ENCODE measurements around the gene ZNF664. TPM values are rescaled to one million over a fixed set of nuclear protein-coding genes. Genes with fewer than 3 reads are reported as not detected.

ZNF664 gene
- total RNA-seq, 2 experiments from 2014 or later, result 46.4 to 48.3 TPM

DNA sequence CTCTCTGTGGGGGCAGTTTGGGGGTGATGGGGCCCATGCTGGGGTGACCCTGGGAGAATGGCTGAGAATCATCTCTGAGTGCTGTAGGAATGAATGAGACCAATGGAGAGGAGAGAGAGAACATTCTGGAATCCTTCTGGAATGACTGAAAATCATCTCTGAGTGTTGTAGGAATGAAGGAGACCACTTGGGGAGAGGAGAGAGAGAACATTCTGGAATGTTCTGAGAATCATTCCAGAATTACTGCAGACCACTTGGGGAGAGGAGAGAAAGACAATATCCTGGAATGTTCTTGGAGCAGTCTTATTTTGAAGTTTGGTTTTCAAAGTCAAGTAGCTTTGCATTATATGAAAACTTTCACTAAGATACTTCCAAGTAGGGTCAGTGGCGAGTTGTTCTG lies 64.3 kb downstream of the ZNF664 start:
- no peak overlapping the region for H3K4me3 Mint-ChIP-seq
- no peak for ATAC-seq
- no peaks in the 10 kb centered on the region for H3K4me1 Mint-ChIP-seq
- ChIA-PET POLR2A (no interaction called here), CTCF (interaction anchor here (0.6 to 2.4 kb wide), 10 partner anchors 9 to 734 kb away, joined by 3 to 14 read pairs (median 4); no protein-coding TSS in a partner anchor)
- DNase-seq, result no peak
- H3K36me3 Mint-ChIP-seq (ENCODE audit: low read depth), result no peaks in the 10 kb centered on the region
- no peaks in the 10 kb centered on the region for H3K9me3 Mint-ChIP-seq (ENCODE audit: low read depth)
- intact Hi-C loops (cut with DNase I, micrococcal nuclease), result loop anchor here (2.0 kb wide), 1 partner anchor 861 kb away; no protein-coding TSS in a partner anchor
- no peak overlapping the region for H3K27ac Mint-ChIP-seq
- peaks cover 4% of the 10 kb centered on the region for H3K27me3 Mint-ChIP-seq

DNA sequence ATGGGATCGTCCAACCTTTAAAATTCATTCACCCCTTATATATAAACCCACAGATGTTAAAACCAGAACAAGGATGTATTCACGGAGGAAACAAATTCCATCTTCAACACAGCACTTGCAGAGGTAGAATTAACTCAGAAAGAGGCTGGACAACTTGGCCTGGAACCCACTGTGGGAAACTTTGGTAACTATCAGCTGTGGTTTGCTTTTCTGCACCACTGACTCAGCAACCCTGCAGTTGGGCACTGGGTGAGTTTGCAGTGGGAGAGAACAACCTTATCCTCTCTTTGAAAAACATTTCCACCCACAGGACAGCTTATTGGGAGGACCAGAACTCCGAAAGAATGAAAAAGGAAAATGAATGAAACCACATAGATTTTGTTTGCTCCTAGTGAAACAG lies 66.3 kb downstream of the ZNF664 start:
- intact Hi-C loops (cut with DNase I, micrococcal nuclease), result no loop called here
- peaks cover 6% of the 10 kb centered on the region for H3K4me1 Mint-ChIP-seq
- no peaks in the 10 kb centered on the region for H3K36me3 Mint-ChIP-seq (ENCODE audit: low read depth)
- POLR2A ChIA-PET, result no interaction called here
- ATAC-seq, result no peak
- no peak overlapping the region for H3K4me3 Mint-ChIP-seq
- H3K27ac Mint-ChIP-seq, result no peak overlapping the region
- peaks cover 4% of the 10 kb centered on the region for H3K27me3 Mint-ChIP-seq
- CTCF ChIA-PET, result interaction anchor here (0.6 to 1.4 kb wide), 7 partner anchors 21 to 876 kb away, joined by 3 to 5 read pairs (median 3); no protein-coding TSS in a partner anchor
- no peaks in the 10 kb centered on the region for H3K9me3 Mint-ChIP-seq (ENCODE audit: low read depth)
- DNase-seq, result no peak

DNA sequence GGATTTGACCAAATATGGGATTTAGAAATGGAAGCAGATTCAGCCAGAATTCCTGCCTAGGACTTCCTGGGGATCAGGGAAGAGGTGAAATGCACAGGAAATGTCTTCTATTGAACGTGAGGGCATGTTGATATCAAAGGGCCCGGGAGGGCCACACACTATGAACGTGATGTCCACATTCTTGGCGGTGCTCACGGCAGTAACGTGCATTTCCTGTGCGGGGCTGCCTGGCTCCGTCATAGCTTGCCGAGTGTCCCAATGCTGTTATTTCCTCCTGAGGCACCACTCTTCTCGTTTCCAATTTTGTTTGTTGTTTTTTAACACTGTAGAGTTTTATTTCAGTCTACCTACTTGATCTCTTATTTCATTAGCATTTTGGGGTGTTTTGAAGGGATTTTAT lies 67.3 kb downstream of the ZNF664 start:
- Mint-ChIP-seq H3K36me3 (ENCODE audit: low read depth) (no peaks in the 10 kb centered on the region), H3K4me1 (peaks cover 6% of the 10 kb centered on the region), H3K27ac (no peak overlapping the region), H3K27me3 (peaks cover 4% of the 10 kb centered on the region), H3K9me3 (ENCODE audit: low read depth) (no peaks in the 10 kb centered on the region), H3K4me3 (no peak overlapping the region)
- DNase-seq (no peak), ATAC-seq (no peak)
- intact Hi-C loops (cut with DNase I, micrococcal nuclease), result no loop called here
- ChIA-PET POLR2A (no interaction called here), CTCF (interaction anchor here (0.8 to 1.7 kb wide), 7 partner anchors 8 to 507 kb away, joined by 3 to 5 read pairs (median 4); no protein-coding TSS in a partner anchor)

DNA sequence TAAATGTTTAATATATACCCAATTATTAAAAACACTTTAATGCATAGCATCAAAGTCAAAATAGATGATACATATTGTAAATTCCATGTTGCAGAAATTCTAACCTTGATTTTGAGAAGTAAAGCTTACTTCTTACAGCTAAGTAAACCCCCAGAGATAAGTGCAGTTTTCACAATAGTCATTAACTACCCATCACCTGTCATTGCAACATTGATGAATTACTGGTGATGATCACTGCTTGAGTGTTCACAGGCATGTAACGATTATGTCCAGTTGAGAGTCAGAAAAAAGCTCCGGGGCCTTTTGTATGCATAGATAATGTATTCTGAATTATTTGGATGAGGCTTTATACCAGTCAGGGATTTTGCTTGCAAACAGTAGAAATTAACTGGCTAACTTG lies 67.7 kb downstream of the ZNF664 start:
- Mint-ChIP-seq H3K27ac (no peak overlapping the region), H3K36me3 (ENCODE audit: low read depth) (no peaks in the 10 kb centered on the region), H3K27me3 (peaks cover 4% of the 10 kb centered on the region), H3K4me3 (no peak overlapping the region), H3K4me1 (peaks cover 9% of the 10 kb centered on the region), H3K9me3 (ENCODE audit: low read depth) (no peaks in the 10 kb centered on the region)
- DNase-seq, result no peak
- ATAC-seq, result no peak
- ChIA-PET POLR2A (no interaction called here), CTCF (interaction anchor here (0.6 to 1.7 kb wide), 5 partner anchors 8 to 507 kb away, joined by 3 to 5 read pairs (median 4); no protein-coding TSS in a partner anchor)
- intact Hi-C loops (cut with DNase I, micrococcal nuclease), result no loop called here

DNA sequence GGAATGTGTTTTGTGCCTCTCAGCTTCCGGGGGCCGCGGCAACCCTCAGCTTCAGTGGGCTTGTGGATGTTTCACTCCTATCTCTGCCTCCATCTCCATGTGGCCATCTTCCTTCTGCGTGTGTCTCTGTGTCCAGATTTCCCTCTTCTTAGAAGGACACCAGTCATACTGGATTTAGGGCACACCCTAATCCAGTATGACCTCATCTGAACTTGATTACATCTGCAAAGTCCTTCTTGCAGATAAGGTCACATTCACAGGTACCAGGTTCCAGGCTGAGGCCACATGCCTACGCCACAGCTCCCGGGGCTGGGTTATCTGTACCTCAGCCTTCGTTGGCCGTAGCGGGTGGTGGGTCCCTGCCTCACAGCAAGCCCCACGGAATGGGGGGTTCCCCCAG lies 68.9 kb downstream of the ZNF664 start:
- no peak overlapping the region for H3K27ac Mint-ChIP-seq
- peaks cover 9% of the 10 kb centered on the region for H3K4me1 Mint-ChIP-seq
- CTCF ChIA-PET, result interaction anchor here (1.7 kb wide), 1 partner anchor 9 kb away, joined by 4 read pairs; no protein-coding TSS in a partner anchor

DNA sequence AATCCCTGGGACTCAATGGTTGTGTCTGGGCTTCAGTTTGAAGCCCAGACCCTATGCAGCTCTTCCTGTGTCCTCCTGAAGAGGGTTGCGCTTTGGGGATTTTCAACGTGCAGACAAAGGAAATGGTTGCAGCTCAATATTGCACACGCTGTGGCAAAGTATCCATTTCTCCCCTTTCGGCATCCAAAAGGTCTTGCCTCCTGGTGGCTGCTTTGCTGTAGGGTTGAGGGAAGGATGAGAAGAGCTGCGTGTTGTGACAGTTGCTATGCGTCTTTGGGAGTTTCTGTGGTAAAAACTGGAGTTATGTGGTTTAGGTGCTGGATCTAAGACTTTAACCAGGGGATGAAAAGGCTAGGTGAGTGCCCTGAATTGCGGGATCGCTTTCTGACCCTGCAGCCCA lies 71.0 kb downstream of the ZNF664 start:
- ChIA-PET POLR2A (no interaction called here), CTCF (interaction anchor here (1.4 to 1.6 kb wide), 3 partner anchors 11 to 139 kb away, joined by 3 to 10 read pairs (median 3); no protein-coding TSS in a partner anchor)
- Mint-ChIP-seq H3K4me1 (peaks cover 9% of the 10 kb centered on the region), H3K27ac (no peak overlapping the region), H3K9me3 (ENCODE audit: low read depth) (peaks cover 14% of the 10 kb centered on the region), H3K36me3 (ENCODE audit: low read depth) (peaks cover 3% of the 10 kb centered on the region), H3K27me3 (no peaks in the 10 kb centered on the region), H3K4me3 (no peak overlapping the region)
- intact Hi-C loops (cut with DNase I, micrococcal nuclease), result no loop called here
- no peak for DNase-seq
- ATAC-seq, result no peak

More for the DNA sequence above, 68.9 kb downstream of the ZNF664 start:
- Mint-ChIP-seq H3K9me3 (ENCODE audit: low read depth) (peaks cover 6% of the 10 kb centered on the region), H3K27me3 (peaks cover 2% of the 10 kb centered on the region), H3K4me3 (no peak overlapping the region), H3K36me3 (ENCODE audit: low read depth) (no peaks in the 10 kb centered on the region)
- DNase-seq (no peak), ATAC-seq (no peak)
- POLR2A ChIA-PET, result no interaction called here
- intact Hi-C loops (cut with DNase I, micrococcal nuclease), result no loop called here

DNA sequence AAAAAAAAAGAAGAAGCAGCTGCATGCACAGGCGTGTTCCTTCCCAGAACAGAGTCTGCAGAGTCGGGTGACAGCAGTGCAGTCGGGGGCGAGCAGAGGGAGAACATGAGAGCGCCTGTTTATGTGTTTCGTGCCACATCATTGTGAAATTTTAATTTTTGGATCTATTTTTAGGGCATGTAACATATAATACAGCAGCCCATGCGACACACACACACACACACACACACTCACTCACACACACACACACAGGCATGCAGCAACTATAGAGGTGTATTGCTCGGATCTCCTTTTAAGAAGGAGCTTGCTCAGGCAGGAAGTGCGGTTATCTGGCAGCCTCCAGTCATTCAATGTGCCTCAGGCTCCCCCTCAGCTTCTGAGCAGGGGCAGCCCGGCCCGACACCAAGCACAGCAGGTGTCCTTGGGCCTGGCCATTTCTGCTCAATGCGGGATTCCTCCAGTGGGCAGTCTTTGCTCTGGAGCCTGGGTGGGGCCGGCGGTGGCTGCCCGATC lies 71.8 kb downstream of the ZNF664 start:
- H3K4me1 Mint-ChIP-seq, result peaks cover 9% of the 10 kb centered on the region
- ATAC-seq (peak; percentile 78), DNase-seq (peak; percentile 41)
- H3K9me3 Mint-ChIP-seq (ENCODE audit: low read depth), result peaks cover 19% of the 10 kb centered on the region
- no peak overlapping the region for H3K4me3 Mint-ChIP-seq
- intact Hi-C loops (cut with DNase I, micrococcal nuclease), result no loop called here
- H3K36me3 Mint-ChIP-seq (ENCODE audit: low read depth), result peaks cover 3% of the 10 kb centered on the region
- H3K27me3 Mint-ChIP-seq, result no peaks in the 10 kb centered on the region
- H3K27ac Mint-ChIP-seq, result no peak overlapping the region
- ChIA-PET CTCF (interaction anchor here (1.4 to 1.6 kb wide), 2 partner anchors 12 to 140 kb away, joined by 3 to 10 read pairs; no protein-coding TSS in a partner anchor), POLR2A (interaction anchor here (0.6 kb wide), 1 partner anchor 591 kb away, joined by 7 read pairs; no protein-coding TSS in a partner anchor)

DNA sequence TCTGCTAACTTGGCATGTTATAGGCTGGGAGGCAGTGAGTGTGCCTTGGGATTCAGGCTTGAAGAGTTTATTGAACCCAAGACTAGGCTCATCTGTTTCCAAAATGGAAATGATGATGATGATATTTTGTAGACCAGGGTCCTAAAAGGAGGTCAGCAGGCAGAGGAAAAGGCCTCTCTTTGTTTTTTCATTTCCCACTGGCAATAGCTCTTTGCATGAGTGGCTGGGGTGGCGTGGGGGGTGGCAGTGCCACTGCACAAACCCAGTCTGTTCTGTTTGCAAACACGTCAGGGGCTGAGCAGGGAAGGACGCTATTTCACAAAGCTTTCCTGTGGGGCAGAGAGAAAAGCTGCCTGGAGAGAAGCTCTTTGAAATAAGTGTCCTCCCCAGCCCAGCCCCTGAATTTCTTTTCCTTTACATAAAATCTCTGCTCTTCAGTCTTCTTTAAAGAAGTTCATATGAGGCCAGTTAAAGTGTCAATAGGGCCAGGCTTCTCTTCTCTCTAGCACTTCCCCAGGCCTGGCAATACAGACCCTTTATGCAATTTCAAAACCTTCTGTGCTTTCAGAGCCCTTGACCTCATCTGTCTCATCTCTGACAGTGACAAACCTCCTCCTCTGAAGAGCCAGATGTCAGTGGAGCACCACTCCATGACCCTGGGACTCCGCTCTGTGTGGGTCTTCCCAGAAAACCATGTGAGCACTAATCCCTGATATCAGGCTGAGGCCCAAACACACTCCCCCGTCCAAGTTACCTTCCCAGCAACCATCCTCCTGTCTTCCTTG lies 72.8 kb downstream of the ZNF664 start:
- DNase-seq (no peak), ATAC-seq (no peak)
- Mint-ChIP-seq H3K4me1 (peaks cover 9% of the 10 kb centered on the region), H3K27ac (no peak overlapping the region), H3K9me3 (ENCODE audit: low read depth) (peaks cover 19% of the 10 kb centered on the region), H3K27me3 (no peaks in the 10 kb centered on the region), H3K36me3 (ENCODE audit: low read depth) (peaks cover 3% of the 10 kb centered on the region), H3K4me3 (no peak overlapping the region)
- CTCF ChIA-PET, result interaction anchor here (2.9 kb wide), 1 partner anchor 9 kb away, joined by 11 read pairs; no protein-coding TSS in a partner anchor
- POLR2A ChIA-PET, result interaction anchor here (0.6 kb wide), 1 partner anchor 16 kb away, joined by 3 read pairs; no protein-coding TSS in a partner anchor
- intact Hi-C loops (cut with DNase I, micrococcal nuclease), result no loop called here

DNA sequence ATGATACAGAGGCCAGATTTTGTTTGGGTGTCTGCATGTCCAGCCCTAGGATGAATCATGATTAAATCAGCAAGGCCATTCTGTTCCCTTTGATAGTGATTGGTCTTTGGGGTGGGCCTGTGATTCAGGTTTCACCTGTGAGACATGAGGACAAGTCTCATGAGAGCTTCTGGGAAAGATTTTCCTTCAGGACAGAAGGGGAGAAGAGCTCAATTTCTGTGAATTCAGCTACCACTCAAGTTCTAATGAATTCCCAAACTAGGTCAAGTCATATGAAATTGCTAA lies 73.4 kb downstream of the ZNF664 start:
- CTCF ChIA-PET, result interaction anchor here (2.9 kb wide), 1 partner anchor 10 kb away, joined by 11 read pairs; no protein-coding TSS in a partner anchor

DNA sequence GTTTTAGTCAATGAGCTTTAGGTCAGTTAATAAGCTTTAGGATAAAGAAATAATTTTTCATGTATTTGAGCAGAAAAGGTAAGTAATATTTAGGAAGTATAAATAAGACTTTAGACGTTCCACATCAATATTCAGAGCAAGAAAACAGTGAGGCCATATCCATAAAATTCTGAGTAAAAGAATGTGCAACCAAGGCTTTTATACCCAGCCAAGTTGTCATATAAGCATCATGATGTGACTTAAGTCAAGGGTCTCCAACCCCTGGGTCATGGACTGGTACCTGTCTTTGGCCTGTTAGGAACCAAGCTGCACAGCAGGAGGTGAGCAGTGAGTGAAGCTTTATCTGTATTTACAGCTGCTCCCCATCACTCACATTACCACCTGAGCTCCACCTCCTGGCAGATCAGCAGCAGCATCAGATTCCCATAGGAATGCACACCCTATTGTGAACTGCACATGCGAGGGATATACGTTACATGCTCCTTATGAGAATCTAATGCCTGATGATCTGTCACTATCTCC lies 74.1 kb downstream of the ZNF664 start:
- CTCF ChIA-PET, result interaction anchor here (1.8 to 2.9 kb wide), 2 partner anchors 11 to 14 kb away, joined by 5 to 11 read pairs; no protein-coding TSS in a partner anchor
- POLR2A ChIA-PET, result no interaction called here
- Mint-ChIP-seq H3K4me1 (peaks cover 9% of the 10 kb centered on the region), H3K4me3 (no peak overlapping the region), H3K27me3 (no peaks in the 10 kb centered on the region), H3K9me3 (ENCODE audit: low read depth) (peaks cover 19% of the 10 kb centered on the region), H3K36me3 (ENCODE audit: low read depth) (peaks cover 3% of the 10 kb centered on the region), H3K27ac (no peak overlapping the region)
- intact Hi-C loops (cut with DNase I, micrococcal nuclease), result no loop called here
- ATAC-seq, result no peak
- DNase-seq, result no peak

More for the DNA sequence above, 73.4 kb downstream of the ZNF664 start:
- Mint-ChIP-seq H3K27ac (no peak overlapping the region), H3K9me3 (ENCODE audit: low read depth) (peaks cover 19% of the 10 kb centered on the region), H3K4me3 (no peak overlapping the region), H3K4me1 (peaks cover 9% of the 10 kb centered on the region), H3K36me3 (ENCODE audit: low read depth) (peaks cover 3% of the 10 kb centered on the region), H3K27me3 (no peaks in the 10 kb centered on the region)
- intact Hi-C loops (cut with DNase I, micrococcal nuclease), result no loop called here
- ATAC-seq (no peak), DNase-seq (no peak)
- POLR2A ChIA-PET, result interaction anchor here (0.6 kb wide), 1 partner anchor 16 kb away, joined by 3 read pairs; no protein-coding TSS in a partner anchor

DNA sequence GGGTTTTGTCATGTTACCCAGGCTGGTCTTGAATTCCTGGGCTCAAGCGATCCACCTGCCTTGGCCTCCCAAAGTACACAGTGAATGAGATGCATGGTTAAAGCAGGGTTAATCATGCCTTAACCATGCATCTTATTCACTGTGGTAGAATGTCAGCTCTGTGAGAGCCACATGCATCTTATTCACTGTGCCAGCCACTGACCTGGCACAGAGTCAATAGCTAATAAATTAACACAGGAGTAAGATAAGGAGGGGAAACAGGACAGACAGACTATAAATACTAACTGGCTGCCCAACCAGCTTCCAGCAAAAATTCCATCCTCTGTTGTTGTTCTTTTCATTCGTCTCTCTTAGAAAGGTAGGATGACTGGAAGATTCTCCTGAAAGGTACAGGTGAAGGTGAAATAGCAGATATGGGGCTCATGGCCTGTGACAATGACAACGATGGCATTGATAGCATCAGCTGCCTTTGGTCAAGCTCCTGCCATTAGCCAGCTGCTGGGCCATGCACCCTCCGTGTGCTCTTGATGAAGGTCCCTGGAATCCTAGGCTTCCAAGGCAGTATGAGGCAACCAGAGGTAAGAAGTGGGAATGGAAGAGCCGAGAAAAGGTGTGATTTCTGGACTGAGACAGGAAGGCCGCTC lies 76.6 kb downstream of the ZNF664 start:
- ATAC-seq, result no peak
- POLR2A ChIA-PET, result no interaction called here
- H3K4me1 Mint-ChIP-seq, result peaks cover 3% of the 10 kb centered on the region
- H3K36me3 Mint-ChIP-seq (ENCODE audit: low read depth), result peaks cover 3% of the 10 kb centered on the region
- no peak for DNase-seq
- H3K9me3 Mint-ChIP-seq (ENCODE audit: low read depth), result peaks cover 19% of the 10 kb centered on the region
- H3K27ac Mint-ChIP-seq, result no peak overlapping the region
- no peaks in the 10 kb centered on the region for H3K27me3 Mint-ChIP-seq
- intact Hi-C loops (cut with DNase I, micrococcal nuclease), result no loop called here
- CTCF ChIA-PET, result interaction anchor here (1.0 to 1.6 kb wide), 2 partner anchors 9 to 17 kb away, joined by 3 to 5 read pairs; no protein-coding TSS in a partner anchor
- no peak overlapping the region for H3K4me3 Mint-ChIP-seq
